Type B pancreatic cell (in vitro differentiated cells): Measurements from ENCODE around the gene GLIPR1L2. TPM values are rescaled to one million over a fixed set of nuclear protein-coding genes. Genes with fewer than 3 reads are reported as not detected.
"Not testable (repeated sequence)": the region's sequence is repeated elsewhere in the genome, so short reads cannot be mapped to it uniquely, and the experiment has no call there.

Source experiments
- DNase-seq: peaks from one replicate; pipeline ENCODE4 v3.0.0; 2021; ENCODE audit warnings: mixed read lengths; ENCODE audit not compliant: unreplicated experiment; ENCODE audit errors: extremely low spot score
- H3K27ac Mint-ChIP-seq: 2 replicates; pipeline ENCODE4 v1.8.0; 2021; ENCODE audit warnings: mild to moderate bottlenecking, mixed read lengths
- H3K27me3 Mint-ChIP-seq: 2 replicates; pipeline ENCODE4 v1.8.0; 2021; ENCODE audit warnings: mixed read lengths
- H3K36me3 Mint-ChIP-seq: 2 replicates; pipeline ENCODE4 v1.8.0; 2021; ENCODE audit warnings: mixed read lengths
- H3K4me1 Mint-ChIP-seq: one replicate; pipeline ENCODE4 v1.8.0; 2021; ENCODE audit warnings: mixed read lengths; ENCODE audit not compliant: unreplicated experiment
- H3K4me3 Mint-ChIP-seq: 2 replicates; pipeline ENCODE4 v1.8.0; 2021; ENCODE audit warnings: mild to moderate bottlenecking, mixed read lengths
- H3K9me3 Mint-ChIP-seq: 2 replicates; pipeline ENCODE4 v1.8.0; 2021; ENCODE audit warnings: mixed read lengths
- CTCF ChIP-seq: fragments of 200-600 bp; sonication (generic); conservative IDR thresholded peaks from 2 replicates; pipeline ENCODE4 v1.5.0; 2021; ENCODE audit warnings: antibody characterized with exemption, mild to moderate bottlenecking
- total RNA-seq: library from RNA; stranded (reverse); gene quantifications from 2 replicates; pipeline ENCODE4 v1.2.1, GENCODE V29; 2021; ENCODE audit warnings: low replicate concordance

The GLIPR1L2 gene
- total RNA-seq, 1 donor from 2014 or later: 0.77 TPM

- Mint-ChIP-seq H3K36me3 (no peaks in the 10 kb centered on the region), H3K4me3 (no peak overlapping the region), H3K27ac (no peak overlapping the region), H3K9me3 (no peaks in the 10 kb centered on the region), H3K4me1 (no peaks in the 10 kb centered on the region), H3K27me3 (no peaks in the 10 kb centered on the region)
- no peak for DNase-seq
- no peak for TF ChIP-seq CTCF
These were observed 42.0 kb downstream of the GLIPR1L2 start for GRCh38 chr12:75432924-75433323.

- H3K4me1 Mint-ChIP-seq: no peaks in the 10 kb centered on the region
- no peaks in the 10 kb centered on the region for H3K27me3 Mint-ChIP-seq
- no peak for DNase-seq
- H3K9me3 Mint-ChIP-seq: no peaks in the 10 kb centered on the region
- TF ChIP-seq CTCF: no peak
- H3K27ac Mint-ChIP-seq: no peak overlapping the region
- H3K4me3 Mint-ChIP-seq: no peak overlapping the region
- H3K36me3 Mint-ChIP-seq: no peaks in the 10 kb centered on the region
These were observed 46.7 kb downstream of the GLIPR1L2 start for GRCh38 chr12:75437564-75437963.

GRCh38 chr12:75438059-75438754 lies 47.3 kb downstream of the GLIPR1L2 start:
- DNase-seq: no peak
- Mint-ChIP-seq H3K36me3 (no peaks in the 10 kb centered on the region), H3K4me1 (no peaks in the 10 kb centered on the region), H3K9me3 (no peaks in the 10 kb centered on the region), H3K27ac (no peak overlapping the region), H3K27me3 (no peaks in the 10 kb centered on the region), H3K4me3 (no peak overlapping the region)
- no peak for TF ChIP-seq CTCF

- Mint-ChIP-seq H3K36me3 (no peaks in the 10 kb centered on the region), H3K9me3 (no peaks in the 10 kb centered on the region), H3K4me1 (no peaks in the 10 kb centered on the region), H3K27ac (no peak overlapping the region), H3K27me3 (no peaks in the 10 kb centered on the region), H3K4me3 (no peak overlapping the region)
- no peak for TF ChIP-seq CTCF
- DNase-seq: no peak
These were observed 48.2 kb downstream of the GLIPR1L2 start for GRCh38 chr12:75439048-75439447.

GRCh38 chr12:75439930-75440329 lies 49.0 kb downstream of the GLIPR1L2 start:
- H3K9me3 Mint-ChIP-seq: no peaks in the 10 kb centered on the region
- TF ChIP-seq CTCF: no peak
- no peaks in the 10 kb centered on the region for H3K27me3 Mint-ChIP-seq
- no peaks in the 10 kb centered on the region for H3K36me3 Mint-ChIP-seq
- no peak overlapping the region for H3K27ac Mint-ChIP-seq
- H3K4me3 Mint-ChIP-seq: no peak overlapping the region
- DNase-seq: no peak
- H3K4me1 Mint-ChIP-seq: peaks cover 4% of the 10 kb centered on the region

GRCh38 chr12:75441687-75442449 lies 51.0 kb downstream of the GLIPR1L2 start:
- H3K4me3 Mint-ChIP-seq, H3K27ac Mint-ChIP-seq, DNase-seq, H3K4me1 Mint-ChIP-seq, H3K27me3 Mint-ChIP-seq, H3K36me3 Mint-ChIP-seq, H3K9me3 Mint-ChIP-seq: not testable (repeated sequence)

- not testable (repeated sequence) for H3K4me3 Mint-ChIP-seq, H3K27ac Mint-ChIP-seq, DNase-seq, H3K27me3 Mint-ChIP-seq, H3K4me1 Mint-ChIP-seq, H3K36me3 Mint-ChIP-seq, H3K9me3 Mint-ChIP-seq
These were observed 51.6 kb downstream of the GLIPR1L2 start for GRCh38 chr12:75442454-75442853.
